ELR (cell line): Measurements from ENCODE around the gene ARID1B.

Experiments used
- DNase-seq: peaks from one replicate; pipeline ENCODE4 v3.0.0-alpha.2; 2015; ENCODE audit warnings: low read depth

Gene ARID1B

GRCh38 chr6:156906451-156906850, 129.3 kb downstream of the ARID1B start:
- no peak for DNase-seq

- no peak for DNase-seq
These were observed 132.2 kb downstream of the ARID1B start for GRCh38 chr6:156909212-156910010.

- DNase-seq = no peak
These were observed 132.8 kb downstream of the ARID1B start for GRCh38 chr6:156910011-156910334.

GRCh38 chr6:156910938-156911337, 133.8 kb downstream of the ARID1B start:
- peak; percentile 4 for DNase-seq

- DNase-seq = no peak
These were observed 134.4 kb downstream of the ARID1B start for GRCh38 chr6:156911581-156911980.

- DNase-seq = no peak
These were observed 135.3 kb downstream of the ARID1B start for GRCh38 chr6:156912431-156912830.

DNA sequence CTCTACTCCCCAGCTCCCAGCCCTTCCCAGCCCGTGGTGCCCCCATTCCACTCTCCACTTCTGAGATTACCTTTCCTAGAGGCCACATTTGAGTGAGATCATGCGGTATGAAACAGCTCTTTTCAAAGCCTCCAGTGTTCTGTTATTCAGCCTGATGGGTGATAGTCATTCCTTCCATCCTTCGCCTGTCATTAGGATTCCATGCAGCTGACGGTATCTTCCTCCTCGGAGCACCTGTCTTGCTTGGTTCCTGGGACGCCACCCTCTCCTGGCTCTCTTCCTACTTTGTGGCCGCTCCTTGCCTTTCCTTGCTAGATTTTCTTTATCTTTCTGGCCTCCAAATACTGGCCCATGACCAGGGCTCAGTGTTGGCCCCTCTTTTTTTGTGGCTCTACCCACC, 137.0 kb downstream of the ARID1B start:
- no peak for DNase-seq

GRCh38 chr6:156916130-156916801, 139.1 kb downstream of the ARID1B start:
- DNase-seq = no peak

DNA sequence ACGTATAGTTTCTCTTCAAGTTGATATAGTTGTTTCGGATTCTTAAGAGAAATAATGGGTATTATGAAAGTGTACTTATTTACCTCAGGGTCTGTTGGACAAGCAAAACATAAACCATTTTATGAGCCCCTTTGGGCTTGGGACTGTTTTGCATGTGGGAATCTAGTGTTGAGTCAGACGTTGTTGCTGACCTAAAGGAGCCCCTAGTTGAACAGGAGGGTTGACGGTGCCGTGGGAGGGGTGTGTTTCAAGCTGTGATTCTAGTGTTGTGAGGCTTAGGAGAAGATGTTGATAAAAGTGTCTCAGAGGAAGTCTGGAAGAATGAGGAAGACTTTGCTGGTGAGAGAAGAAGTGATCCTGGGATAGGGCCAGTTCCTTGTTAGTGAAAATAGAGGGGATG, 140.0 kb downstream of the ARID1B start:
- DNase-seq = no peak

- DNase-seq = no peak
These were observed 141.5 kb downstream of the ARID1B start for GRCh38 chr6:156918647-156919046.

GRCh38 chr6:156919370-156919769, 142.2 kb downstream of the ARID1B start:
- DNase-seq = no peak

DNA sequence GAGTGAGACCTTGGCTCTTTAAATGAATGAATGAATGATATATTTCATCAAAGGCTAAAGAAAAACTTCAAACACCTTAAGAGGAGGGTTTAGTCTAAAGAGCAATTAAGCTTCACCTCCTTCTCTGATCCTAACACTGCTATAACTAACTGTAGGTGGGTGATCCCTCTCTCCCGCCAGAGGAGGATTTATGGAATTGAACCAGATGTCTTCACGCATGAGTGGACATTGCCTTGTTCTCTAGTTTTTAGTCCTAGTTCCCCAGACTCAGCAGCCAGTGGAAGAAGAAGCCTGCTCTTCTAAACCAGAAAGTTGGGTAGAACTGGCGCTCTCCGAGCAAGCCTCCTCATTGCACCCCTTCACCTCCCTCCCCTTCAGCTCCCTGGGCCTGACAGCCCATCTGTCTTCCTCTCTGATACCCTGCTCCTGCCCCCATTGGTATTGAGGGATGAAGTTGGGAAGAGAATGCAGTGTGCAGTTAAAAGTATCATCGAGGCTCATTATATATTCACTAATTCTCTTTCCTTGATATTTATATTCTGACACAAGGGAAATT, 142.7 kb downstream of the ARID1B start:
- no peak for DNase-seq

DNA sequence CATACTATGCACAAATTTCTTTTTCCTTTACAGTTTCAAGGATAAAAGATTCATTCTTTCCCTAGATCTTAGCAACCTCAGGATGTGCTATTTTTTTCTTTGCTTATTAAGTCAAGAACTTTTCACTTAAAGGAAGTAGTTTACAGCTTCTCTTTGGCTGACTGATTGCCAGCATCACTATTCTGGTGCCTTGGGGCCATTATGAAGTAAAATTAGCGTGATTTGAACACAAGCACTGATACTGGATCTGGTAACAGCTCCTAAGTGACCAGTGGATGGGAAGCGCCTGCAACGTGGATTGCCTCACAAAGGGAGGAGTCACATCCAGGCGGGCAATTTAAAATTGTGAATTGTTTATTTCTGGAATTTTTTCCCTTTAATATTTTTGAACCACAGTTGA, 147.1 kb downstream of the ARID1B start:
- no peak for DNase-seq

DNA sequence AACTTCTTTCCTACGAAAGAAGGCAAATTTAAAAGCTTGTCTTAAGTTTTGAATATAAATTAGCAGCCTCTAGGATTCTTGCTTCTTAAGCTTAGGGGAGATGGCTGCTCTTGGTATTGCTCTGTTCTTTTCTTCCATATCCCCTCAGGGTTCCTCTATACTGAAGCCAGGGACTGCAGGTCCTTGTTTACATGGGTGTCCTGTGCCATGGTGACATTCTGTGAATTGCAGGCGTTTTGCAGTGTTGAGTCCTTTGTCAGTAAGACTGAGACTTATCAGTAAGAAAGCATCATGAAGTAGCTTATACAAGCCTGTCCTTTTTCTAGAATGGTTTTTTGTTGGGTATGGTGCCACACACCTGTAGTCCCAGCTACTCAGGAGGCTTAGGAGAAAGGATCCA, 147.8 kb downstream of the ARID1B start:
- DNase-seq = no peak

GRCh38 chr6:156925718-156926607, 148.8 kb downstream of the ARID1B start:
- DNase-seq = no peak

DNA sequence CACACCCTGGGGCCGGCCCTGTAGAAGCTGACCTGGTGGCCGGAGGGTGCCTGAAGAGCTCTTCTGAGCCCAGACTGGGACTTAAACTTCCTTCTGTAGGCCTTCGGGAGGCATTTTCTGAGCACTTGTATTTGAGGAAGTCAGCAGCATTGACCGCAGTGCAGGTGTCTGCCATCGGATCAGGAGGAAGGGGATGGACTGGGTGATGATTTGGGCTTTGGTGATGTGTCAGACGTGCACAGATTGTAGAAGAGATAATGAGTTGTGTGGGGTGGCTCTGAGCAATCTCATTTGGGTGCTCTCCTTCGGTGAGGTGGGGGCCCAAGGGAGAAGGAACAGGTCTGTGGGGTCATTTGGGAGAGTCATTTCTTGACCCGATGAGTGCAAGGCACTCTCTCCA, 150.9 kb downstream of the ARID1B start:
- no peak for DNase-seq

DNA sequence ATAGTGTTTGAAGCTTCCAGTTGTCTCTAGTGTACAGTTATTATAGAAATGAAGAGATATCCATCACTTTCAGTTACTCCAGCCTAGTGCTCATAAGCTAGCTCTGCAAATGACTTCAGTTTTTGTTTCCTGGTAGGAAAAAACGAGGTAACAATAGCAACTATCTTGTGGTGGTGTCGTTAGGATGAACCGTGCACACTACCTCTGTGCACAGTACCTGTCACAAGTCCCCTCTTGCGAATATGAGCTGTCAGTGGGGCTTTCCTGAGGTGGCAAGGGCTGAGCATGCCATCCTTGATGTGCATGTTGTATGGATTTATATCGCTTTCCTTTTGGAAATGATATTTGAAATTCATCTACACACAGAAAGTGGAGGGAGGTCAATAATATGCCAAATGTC, 151.8 kb downstream of the ARID1B start:
- no peak for DNase-seq

GRCh38 chr6:156931283-156931682, 154.1 kb downstream of the ARID1B start:
- DNase-seq = no peak

DNA sequence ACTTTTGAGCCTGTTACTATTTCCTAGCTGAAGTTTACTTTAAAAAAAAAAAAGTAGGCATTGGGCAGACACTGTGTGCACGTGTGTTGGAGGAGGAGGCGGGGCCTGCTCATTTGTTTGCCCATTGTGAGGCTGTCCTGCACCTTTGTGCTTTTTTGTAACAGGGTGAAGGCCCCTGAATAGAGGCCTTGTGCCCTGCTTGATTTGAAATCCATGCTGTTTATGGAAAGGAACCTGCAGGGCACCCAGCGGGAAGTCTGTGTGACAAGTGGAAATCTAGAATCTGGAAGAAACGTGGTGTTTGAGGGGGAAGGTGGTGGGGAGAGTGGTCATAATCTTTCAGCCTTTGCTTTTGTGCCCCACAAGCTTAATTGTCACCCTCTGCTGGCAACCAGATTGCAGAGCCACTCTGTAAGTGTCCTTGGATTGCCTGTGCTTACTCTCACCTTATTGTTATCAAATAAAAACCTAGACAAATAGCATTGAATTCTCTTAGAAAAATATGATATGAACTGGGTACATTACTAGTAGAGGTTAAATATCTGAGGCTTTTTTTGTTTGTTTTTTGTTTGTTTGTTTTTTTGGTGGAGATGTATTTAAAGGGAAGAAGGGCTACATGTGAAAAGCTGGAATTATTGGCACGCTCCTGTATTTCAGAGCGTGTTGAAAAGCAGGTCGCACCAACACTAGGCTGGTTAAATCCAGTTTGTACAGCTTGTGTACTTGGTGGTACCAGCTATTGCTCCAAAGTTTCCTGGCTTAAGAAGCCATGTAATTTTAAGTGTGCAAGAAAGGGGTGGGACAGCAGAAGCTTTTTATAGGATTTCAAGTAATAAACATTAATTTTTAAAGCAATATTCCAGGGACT, 156.3 kb downstream of the ARID1B start:
- no peak for DNase-seq

GRCh38 chr6:156934069-156934460, 156.9 kb downstream of the ARID1B start:
- no peak for DNase-seq

GRCh38 chr6:156935000-156935399, 157.8 kb downstream of the ARID1B start:
- no peak for DNase-seq

GRCh38 chr6:156938143-156938542, 161.0 kb downstream of the ARID1B start:
- no peak for DNase-seq
